Measurements from ENCODE around the gene CIB2. TPM values are rescaled to one million over a fixed set of nuclear protein-coding genes. Genes with fewer than 3 reads are reported as not detected.
A peak's percentile ranks its signal among the peaks of the same experiment; 100 is the strongest.

The CIB2 gene
- total RNA-seq, 1 donor, result 11.7 TPM

- DNase-seq (ENCODE audit: low read depth), result no peak
- TF ChIP-seq CTCF (IDR thresholded peaks at IDR 0.05; ENCODE audit: insufficient read depth, low read depth, low read length), result no peak
- no peak overlapping the region for H3K4me3 ChIP-seq (ENCODE audit: low read depth, low read length)
These were observed 9.0 kb upstream of the CIB2 start for GRCh38 chr15:78140292-78140691.

GRCh38 chr15:78139578-78139977 is 8.3 kb upstream of the CIB2 start:
- no peak for TF ChIP-seq CTCF (IDR thresholded peaks at IDR 0.05; ENCODE audit: insufficient read depth, low read depth, low read length)
- DNase-seq (ENCODE audit: low read depth), result no peak
- no peak overlapping the region for H3K4me3 ChIP-seq (ENCODE audit: low read depth, low read length)

DNA sequence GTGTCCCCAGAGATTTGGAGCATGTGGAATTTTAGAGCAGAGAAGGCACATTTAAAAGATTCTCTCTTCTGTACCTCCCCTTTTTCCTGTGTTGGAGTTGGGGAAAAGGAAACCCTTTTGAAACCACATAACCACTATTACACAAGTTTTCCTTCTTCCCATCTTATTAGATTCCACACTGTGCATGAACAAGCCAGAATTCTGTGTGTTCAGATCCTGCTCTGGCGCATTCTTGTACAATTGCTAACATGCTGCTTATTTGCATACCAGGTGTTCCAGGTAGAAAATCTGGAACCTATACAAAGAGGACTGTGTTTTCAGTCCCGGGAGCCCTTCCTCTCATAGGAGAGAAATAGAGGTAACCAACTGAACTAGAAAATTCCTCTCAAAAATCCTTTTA is 2.6 kb upstream of the CIB2 start:
- DNase-seq (ENCODE audit: low read depth), result no peak
- TF ChIP-seq CTCF (IDR thresholded peaks at IDR 0.05; ENCODE audit: insufficient read depth, low read depth, low read length), result no peak
- H3K4me3 ChIP-seq (ENCODE audit: low read depth, low read length), result no peak overlapping the region

DNA sequence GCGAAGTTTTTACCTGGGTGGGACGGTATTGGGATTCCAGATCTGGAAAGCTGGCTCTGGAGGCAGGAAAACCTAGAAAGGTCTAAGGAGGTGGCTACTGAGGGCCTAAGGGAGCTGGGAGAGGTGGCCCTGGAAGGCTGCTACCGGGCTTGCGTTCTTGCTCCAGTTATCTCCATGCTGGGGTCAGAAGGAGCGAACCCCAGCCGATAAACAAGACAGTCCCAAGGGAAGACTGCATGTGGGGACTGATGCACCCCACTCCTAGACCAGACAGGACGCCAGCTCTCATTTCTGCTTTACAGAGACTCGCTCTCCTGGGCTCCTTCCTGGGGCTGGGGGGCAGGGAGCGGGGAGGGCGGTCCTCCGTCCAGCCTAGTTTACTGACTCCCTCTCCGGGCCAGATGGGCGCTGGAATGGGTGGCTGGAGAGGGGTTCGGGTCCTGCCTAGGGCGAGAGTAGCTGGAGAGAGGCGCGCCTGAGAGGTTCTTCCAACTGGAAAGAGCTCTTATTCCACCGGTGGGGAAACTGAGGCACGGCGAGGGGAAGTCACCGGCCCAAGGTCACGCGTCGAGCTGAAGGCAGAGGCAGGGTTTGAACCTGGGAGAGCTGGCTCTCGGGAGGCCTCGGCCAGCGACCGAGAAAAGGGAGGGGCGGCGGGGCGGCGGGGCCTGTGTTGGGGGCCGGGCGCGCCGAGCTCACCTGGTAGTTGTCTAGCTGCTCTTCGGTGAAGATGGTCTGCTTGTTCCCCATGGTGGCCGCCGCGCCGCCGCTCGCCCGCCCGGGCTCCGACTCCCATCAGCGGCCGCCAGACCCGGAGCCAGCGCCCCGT is 565 bp downstream of the CIB2 start:
- TF ChIP-seq CTCF (IDR thresholded peaks at IDR 0.05; ENCODE audit: insufficient read depth, low read depth, low read length), result no peak
- H3K4me3 ChIP-seq (ENCODE audit: low read depth, low read length), result peak overlapping the region; percentile 76
- DNase-seq (ENCODE audit: low read depth), result no peak

GRCh38 chr15:78129751-78130287 is 1.4 kb downstream of the CIB2 start:
- TF ChIP-seq CTCF (IDR thresholded peaks at IDR 0.05; ENCODE audit: insufficient read depth, low read depth, low read length), result no peak
- no peak for DNase-seq (ENCODE audit: low read depth)
- H3K4me3 ChIP-seq (ENCODE audit: low read depth, low read length), result no peak overlapping the region

DNA sequence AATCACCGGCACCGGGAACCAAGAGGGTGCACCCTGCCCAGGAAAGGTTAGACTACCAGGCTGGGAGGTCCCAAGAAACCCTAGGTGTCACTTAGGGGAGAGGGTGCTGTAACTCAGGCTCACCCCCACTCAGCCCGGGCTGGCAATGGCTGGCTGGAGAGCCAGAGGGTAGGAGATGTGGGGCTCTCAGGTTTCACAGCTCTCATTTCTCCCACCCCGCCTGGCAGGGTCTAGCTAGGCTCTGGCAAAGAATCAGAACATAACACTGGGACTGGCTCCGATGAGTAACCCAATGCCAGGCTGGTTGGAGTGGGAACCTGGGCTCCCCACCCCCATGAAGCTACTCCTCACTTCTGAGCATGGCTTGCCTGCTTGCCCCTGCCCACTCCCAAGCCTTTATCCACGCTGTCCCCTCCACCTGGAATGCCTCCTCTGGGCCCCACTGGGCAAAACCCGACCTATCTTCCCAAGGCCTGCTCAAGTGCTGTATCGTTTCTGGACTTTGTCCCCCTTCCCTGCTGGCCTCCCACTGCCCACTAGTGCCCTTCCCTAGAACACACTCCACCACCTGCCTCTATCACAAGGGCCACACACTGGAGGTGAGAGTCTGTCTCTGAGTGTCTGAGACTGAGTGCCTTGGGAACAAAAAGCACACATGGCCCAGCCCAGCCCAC is 2.0 kb downstream of the CIB2 start:
- no peak for DNase-seq (ENCODE audit: low read depth)
- no peak overlapping the region for H3K4me3 ChIP-seq (ENCODE audit: low read depth, low read length)
- no peak for TF ChIP-seq CTCF (IDR thresholded peaks at IDR 0.05; ENCODE audit: insufficient read depth, low read depth, low read length)

All from fibroblast of villous mesenchyme (primary cell).